ENCODE results near the gene ZBTB12.
"Not testable (repeated sequence)": the region's sequence is repeated elsewhere in the genome, so short reads cannot be mapped to it uniquely, and the experiment has no call there.

ZBTB12 gene

GRCh38 chr6:31864818-31865204 lies 37.1 kb downstream of the ZBTB12 start:
- no peak for DNase-seq (ENCODE audit: low read depth)
- TF ChIP-seq CTCF (conservative IDR thresholded peaks at IDR 0.05; ENCODE audit: low read depth, low read length): no peak
- no peak overlapping the region for H3K4me3 ChIP-seq (ENCODE audit: low read depth, low read length)

- H3K4me3 ChIP-seq (ENCODE audit: low read depth, low read length): peak overlapping the region; percentile 68
- not testable (repeated sequence) for DNase-seq (ENCODE audit: low read depth)
These were observed 37.7 kb downstream of the ZBTB12 start for GRCh38 chr6:31864123-31864562.

- no peak for TF ChIP-seq CTCF (conservative IDR thresholded peaks at IDR 0.05; ENCODE audit: low read depth, low read length)
- peak; percentile 100 for DNase-seq (ENCODE audit: low read depth)
- peak within 1 kb of the TSS; percentile 96 for H3K4me3 ChIP-seq (ENCODE audit: low read depth, low read length)
These were observed 39.3 kb downstream of the ZBTB12 start, which contains the start of gene NEU1 for GRCh38 chr6:31862344-31863235. Gene NEU1, minus strand, starts transcription at chr6:31862821. Its CDS starts 45 bp downstream, at chr6:31862776.

GRCh38 chr6:31861919-31862343 lies 40.0 kb downstream of the ZBTB12 start:
- no peak for DNase-seq (ENCODE audit: low read depth)
- peak overlapping the region; percentile 96 for H3K4me3 ChIP-seq (ENCODE audit: low read depth, low read length)
- no peak for TF ChIP-seq CTCF (conservative IDR thresholded peaks at IDR 0.05; ENCODE audit: low read depth, low read length)

GRCh38 chr6:31861150-31861549 lies 40.7 kb downstream of the ZBTB12 start:
- no peak for DNase-seq (ENCODE audit: low read depth)
- no peak for TF ChIP-seq CTCF (conservative IDR thresholded peaks at IDR 0.05; ENCODE audit: low read depth, low read length)
- H3K4me3 ChIP-seq (ENCODE audit: low read depth, low read length): no peak overlapping the region

- H3K4me3 ChIP-seq (ENCODE audit: low read depth, low read length): no peak overlapping the region
- no peak for DNase-seq (ENCODE audit: low read depth)
- TF ChIP-seq CTCF (conservative IDR thresholded peaks at IDR 0.05; ENCODE audit: low read depth, low read length): no peak
These were observed 41.5 kb downstream of the ZBTB12 start for GRCh38 chr6:31860349-31860748.

GRCh38 chr6:31859923-31860322 lies 42.0 kb downstream of the ZBTB12 start:
- no peak for TF ChIP-seq CTCF (conservative IDR thresholded peaks at IDR 0.05; ENCODE audit: low read depth, low read length)
- no peak for DNase-seq (ENCODE audit: low read depth)
- H3K4me3 ChIP-seq (ENCODE audit: low read depth, low read length): no peak overlapping the region
